Activated CD4-positive, CD25-positive, alpha-beta regulatory T cell treated with anti-CD3 and anti-CD28 coated beads, Interleukin-2, amount 50 U/mL, for 16 hours (primary cell): Measurements from ENCODE around the gene UCP2.
"Not testable (repeated sequence)": the region's sequence is repeated elsewhere in the genome, so short reads cannot be mapped to it uniquely, and the experiment has no call there.

Experiments used
- DNase-seq: peaks from one replicate; pipeline ENCODE4 v3.0.0-alpha.2; 2020; ENCODE audit warnings: low read depth, low spot score

Gene UCP2

DNA sequence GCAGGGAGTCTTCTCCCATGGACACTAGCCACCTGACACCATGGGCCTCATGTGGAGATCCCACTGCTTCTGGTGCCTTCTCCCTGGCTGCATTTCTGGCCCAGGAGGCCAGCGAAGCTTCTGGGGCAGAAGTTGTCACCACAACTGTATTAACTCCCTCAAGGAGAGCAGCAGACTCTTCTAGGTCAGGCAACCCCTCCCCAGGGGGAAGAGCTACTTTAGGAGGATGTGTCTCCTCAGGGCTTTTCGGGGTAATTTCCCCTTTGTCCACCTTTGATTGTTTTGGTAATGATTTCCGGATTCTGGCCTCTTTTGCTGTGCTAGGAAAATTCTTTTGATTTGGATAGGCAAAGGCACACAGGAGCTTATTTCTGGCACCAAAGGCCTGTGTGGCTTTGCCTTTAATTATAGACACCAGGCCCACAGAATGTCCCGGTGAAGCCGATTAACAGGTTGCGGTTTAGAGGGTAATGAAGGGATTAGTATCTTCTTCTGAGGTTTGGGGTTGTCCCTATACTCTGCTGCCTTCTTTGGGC lies 8.9 kb upstream of the UCP2 start:
- no peak for DNase-seq

DNA sequence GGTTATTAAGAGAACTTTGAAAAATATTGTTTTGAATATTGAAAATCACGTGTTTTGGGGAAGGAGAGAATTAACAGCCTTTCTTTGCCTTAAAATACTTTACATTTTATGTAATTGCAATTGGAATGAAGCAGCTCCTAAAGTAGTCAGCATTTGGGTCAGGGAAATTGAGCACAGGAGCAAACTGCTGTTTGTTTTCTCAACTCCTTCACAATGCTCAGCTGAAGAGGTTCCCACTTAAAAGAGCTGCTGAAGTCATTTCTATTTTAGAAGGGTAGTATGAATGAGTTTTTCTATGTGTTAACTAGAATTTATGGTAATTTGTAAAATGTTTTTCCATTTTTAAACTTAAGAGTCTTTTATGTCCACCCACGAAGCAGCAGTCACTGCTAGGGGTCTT lies 8.1 kb upstream of the UCP2 start:
- DNase-seq, result no peak

- DNase-seq, result no peak
Observed at GRCh38 chr11:73989156-73989555, 6.5 kb upstream of the UCP2 start.

DNA sequence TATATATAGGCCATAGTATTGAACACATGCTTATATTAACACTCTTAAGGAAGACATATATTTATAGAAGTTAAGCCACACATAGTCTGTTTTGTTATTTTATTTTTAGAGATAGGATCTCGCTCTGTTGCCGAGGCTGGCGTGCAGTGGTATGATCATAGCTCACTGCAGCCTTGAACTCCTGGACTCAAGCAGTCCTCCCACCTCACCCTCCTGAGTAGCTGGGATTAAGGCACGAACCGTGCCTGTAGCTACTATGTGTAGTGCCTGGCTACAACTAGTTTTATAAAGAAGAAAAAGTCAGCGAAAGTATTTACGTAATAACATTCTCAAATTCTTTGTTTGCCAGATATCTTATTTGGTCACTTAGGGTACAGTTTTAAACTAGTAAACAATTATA lies 5.6 kb upstream of the UCP2 start:
- DNase-seq, result no peak

DNA sequence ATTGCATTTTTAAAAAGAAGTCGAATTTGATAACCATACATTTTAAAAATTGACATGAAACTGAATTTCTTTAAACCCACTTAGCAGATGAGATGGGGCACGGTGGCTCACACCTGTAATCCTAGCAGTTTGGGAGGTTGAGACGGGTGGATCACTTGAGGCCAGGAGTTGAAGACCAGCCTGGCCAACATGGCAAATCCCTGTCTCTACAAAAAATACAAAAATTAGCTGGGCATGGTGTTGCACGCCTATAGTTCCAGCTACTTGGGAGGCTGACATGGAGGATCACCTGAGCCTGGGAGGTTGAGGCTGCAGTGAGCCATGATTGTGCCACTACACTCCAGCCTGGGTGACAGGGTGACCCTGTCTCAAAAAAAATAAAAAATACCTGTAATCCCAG lies 3.0 kb upstream of the UCP2 start:
- DNase-seq, result not testable (repeated sequence)

- no peak for DNase-seq
Observed at GRCh38 chr11:73983741-73984538, 1.3 kb upstream of the UCP2 start.

DNA sequence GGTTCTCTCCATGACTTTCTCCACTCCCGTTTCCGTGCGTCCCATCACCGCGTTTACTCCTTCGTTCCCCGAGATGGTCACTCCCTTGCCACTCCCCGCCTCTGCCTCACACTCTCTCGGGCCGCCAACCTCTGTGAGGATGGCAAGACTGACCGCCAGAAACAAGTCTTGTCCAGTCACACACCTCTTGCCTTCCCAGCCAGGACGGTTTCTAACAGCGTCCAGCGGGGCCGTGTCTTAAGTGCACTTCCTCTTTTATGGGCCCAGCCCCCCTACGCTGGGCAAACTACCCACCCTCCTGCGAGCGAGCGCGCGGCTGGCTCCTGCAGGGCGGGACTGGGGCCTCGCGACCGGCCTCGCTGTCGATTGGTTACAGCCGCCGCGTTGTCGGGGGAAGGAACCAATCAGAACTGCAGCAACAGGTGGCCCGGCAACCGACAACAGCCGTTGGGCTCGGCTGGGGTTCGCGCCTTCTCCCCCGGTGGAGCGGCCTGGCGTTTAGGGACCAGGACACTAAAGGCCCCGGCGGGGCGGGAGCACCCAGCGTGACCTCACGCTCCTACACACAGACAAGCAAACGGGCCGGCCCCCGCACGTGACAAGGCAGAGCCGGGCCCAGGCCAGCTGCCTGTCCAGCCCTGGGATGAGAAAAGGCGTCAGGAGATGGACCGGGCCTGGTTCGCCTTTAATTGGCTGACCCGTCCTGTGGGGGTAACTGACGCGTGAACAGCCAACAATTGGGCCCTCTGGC lies 522 bp upstream of the UCP2 start:
- peak; percentile 86 for DNase-seq

DNA sequence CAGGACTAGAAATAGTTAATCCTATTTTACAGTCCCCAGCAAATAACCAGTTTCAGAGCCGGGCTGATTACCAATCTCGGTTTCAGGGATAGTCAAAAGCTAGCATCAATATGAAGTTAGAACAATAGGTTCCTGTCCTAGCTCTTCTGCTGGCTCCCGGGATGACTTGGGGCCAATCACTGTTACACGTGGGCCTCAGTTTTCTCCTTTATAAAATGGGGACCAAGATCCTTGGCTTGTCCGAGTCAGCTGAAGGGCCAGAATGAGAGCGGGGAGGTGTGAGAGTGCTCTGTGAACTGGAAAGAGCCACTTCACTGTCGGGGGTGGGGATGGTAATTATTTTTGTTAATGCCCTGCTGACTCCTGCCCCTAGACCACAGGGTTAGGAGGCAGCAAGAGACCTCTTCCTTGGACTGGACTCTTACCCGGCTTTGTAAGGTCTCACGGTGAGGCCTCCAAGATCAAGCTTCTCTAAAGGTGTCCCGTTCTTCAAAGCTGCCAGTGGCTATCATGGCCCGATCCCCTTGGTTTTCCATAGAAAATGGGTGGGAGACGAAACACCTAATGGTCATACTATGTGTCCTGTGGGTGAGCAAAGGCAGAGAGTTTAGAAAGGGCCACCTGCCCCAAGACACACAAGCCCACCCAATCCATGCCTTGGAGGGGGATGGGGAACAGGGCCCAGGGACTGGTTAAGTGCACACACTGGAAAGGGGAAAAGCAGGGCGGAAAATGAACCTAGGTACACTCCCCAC lies 1.4 kb downstream of the UCP2 start:
- DNase-seq, result no peak

GRCh38 chr11:73980001-73980961 lies 2.4 kb downstream of the UCP2 start:
- peak; percentile 69 for DNase-seq

GRCh38 chr11:73978576-73979086 lies 4.0 kb downstream of the UCP2 start:
- DNase-seq, result no peak

GRCh38 chr11:73977856-73978519 lies 4.7 kb downstream of the UCP2 start:
- no peak for DNase-seq

- no peak for DNase-seq
Observed at GRCh38 chr11:73976451-73977151, 6.0 kb downstream of the UCP2 start.

GRCh38 chr11:73975479-73975757 lies 7.2 kb downstream of the UCP2 start:
- no peak for DNase-seq

GRCh38 chr11:73974604-73975478 lies 7.8 kb downstream of the UCP2 start:
- DNase-seq, result no peak

DNA sequence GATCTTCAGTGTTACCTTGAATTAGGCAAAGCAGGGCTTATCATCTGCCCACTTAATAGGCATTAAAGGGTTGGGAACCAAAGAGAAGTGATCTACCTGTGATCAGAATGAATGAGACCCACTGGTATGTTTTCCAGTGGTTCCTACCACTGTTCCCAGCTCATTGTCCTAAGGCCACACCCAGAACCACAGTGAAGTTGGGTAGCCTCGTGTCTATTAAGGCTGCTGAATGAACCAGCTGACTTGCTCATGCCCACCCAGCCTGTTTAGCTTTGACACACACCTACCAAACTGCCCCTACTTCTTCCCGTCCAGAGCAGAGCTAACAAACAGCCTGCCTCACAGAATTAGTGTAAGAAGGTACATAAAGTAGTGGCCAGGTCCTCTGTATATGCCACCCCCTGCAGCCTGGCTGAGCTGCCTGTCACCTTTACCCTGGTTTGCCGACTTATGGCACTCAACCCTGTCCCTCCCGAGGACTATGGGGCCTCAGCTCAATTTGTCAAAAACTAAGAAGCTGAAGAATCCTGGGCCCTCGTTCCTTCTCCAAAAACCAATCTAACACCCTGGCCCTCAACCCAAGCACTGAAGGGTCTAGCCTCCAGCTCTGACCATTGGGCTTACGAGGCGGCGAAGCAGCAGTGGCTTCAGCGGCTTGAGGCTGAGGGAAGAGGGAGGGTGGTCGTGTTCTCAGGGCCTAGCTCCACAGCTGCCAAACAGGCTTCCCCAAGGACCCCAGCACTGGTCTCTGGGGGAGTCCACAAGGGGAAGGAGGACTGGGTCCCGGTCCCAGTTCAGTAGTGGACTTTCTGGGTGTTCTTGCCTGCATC lies 9.8 kb downstream of the UCP2 start:
- DNase-seq, result no peak

- no peak for DNase-seq
Observed at GRCh38 chr11:73972187-73972586, 10.5 kb downstream of the UCP2 start.

DNA sequence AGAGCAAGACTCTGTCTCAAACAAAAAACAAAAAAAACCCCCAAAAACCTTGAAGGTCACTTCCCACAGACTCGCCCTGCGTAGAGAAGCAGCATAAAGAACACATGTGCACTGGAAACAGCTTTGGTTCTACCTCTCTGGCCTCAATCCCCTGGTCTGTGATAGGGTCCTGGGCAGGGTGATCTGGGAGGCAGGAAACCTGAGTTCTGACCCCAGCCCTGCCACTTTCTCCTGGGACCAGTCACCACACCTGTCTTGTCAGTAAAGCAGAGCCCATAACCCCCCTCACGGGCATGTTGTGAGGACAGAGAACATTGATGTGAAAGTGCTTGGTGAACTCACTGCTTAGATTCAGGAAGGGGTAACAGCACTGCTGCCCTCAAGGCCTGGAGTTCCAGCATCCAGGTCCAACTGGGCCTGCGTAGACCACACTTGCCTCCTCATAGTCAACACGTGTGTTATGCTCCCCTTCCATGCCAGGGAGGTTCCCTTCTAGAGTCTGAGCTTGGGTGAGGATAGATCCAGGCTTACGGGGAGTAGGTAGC lies 11.4 kb downstream of the UCP2 start:
- DNase-seq, result no peak
